GM21515 (cell line): ENCODE measurements around the gene ABLIM3.

ENCODE experiments used
- ATAC-seq: cut with Tn5 transposase; IDR thresholded peaks from one replicate; pipeline ENCODE4 v1.9.1; 2021; ENCODE audit not compliant: unreplicated experiment

ABLIM3 gene

DNA sequence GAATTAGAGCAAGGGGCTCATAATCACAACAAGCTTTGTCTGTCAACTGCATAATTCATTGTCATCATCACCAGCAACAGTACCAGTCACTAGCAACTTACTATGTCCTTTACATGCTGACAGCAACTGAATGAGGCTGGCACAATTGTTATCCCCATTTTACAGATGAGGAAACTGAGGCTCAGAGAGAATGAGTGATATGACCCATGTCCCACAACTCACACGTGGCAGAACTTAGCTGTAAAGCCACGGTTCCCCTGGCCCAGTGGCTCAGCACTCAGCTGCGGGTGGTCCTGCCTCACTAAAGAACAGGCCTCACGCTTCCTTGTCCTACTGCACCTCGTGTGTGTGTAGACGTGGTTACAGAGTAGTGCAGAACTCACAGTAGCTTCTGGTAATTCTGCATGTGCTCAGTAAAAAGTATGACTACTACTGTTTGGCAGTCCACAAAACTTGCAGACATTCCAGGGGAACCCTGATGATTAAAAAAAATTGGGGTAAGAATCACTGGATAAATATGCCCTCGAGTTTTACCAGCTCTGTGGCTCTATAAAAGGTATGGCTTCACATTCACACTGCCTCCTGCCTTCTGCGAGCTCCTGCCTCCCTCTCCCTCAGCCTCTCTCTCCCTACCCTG is 160.6 kb downstream of the ABLIM3 start:
- no peak for ATAC-seq

DNA sequence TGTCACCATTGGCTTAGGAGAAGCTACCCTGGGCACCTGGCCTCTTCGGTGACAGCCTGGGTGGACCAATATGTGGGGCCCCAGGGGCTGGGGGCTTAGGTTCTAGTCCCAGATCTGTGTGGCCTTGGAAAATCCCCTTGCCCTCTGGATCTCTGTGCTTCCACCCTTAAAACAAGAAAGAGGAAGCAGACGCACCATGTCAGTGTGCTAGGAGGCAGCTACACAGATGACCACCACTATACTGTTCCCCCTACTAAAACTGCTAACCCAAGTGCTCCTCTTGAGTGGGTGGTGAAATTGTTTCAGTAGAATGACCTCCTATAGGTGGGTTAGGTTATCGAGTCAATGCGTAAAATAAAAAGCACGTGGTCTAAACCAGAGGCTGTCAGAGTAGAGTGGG is 161.3 kb downstream of the ABLIM3 start:
- no peak for ATAC-seq

DNA sequence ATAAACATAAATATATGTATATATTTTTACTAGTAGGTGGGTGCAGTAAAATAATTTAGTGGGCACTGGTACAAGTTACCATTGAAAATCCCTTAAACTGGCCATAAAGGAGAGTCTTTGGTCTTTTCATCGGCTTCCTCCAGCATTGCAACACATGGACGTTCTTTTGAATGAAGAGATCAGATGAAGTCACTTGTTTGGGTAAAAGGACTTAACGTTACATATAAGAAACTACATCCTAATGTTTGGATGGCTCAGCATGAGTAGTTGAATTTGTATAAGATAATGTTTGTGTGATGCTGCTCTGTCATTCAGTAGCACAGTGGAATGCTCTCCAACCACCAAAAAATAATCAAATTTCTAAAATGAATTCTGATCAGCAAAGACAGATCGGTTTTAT is 161.9 kb downstream of the ABLIM3 start:
- ATAC-seq: no peak

DNA sequence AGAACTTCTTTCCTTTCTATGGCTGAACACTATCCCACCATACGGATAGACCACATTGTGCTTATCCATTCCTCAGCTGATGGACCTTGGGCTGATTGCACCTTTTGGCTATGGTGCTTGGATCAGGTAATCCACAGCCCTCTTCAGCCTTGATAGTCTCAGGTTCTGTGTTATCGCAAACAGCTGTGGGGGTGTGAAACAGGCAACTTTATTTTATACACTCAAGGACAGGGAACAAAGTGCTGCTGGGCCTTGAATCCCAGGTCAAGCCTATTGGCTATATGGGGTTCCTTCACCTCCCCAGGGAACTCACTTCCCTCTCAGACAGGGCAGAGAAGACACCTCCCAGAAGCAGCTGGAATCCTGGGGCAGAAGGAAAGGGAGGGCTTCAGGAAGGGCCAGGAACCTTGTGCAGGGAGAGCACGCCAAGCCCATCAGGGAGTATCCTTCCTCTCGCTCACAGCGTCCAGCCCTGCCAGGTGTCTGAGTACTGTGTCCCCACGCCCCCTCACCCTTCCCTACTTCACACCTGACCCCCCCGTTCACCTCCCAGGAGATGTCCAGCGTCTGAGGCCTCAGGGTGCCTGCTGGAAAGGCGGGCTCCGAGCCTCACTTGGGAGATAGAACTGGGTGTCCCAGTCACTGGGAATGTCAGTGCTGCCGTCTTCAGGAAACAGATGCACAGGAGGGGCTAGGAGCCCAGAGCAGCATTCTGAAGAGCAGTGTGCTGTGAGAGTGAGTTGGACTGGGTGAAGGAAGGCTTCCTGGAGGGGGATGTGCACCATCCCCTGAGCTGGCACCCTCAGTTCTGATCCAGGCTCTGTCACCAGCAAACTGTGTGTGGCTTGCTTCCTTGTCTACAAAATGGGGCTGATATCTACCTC is 163.1 kb downstream of the ABLIM3 start:
- no peak for ATAC-seq

DNA sequence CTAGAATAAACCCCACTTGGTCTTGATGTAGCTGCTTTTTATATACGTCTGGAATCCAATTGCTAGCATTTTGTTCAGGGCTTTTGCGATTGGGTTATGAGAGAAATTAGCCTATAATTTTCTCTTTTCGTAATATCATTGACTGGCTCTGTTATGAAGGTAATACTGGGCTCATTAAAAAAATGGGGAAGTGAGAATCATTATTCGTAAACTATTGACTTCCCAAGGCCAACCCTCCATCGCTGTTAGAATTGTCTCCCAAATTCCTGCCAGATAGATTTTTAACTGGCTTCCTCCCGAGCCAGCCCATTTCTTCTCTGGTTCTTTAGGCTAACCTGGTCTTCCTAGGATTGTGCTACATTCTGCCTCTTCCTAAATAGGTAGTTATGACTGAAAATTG is 168.1 kb downstream of the ABLIM3 start:
- ATAC-seq: no peak
